MCF 10A (cell line): ENCODE measurements around the gene PPP1R12A. TPM values are rescaled to one million over a fixed set of nuclear protein-coding genes. Genes with fewer than 3 reads are reported as not detected.

Experiments
- Bru-seq: library from RNA; stranded (reverse); fragments of 400-500 nt; gene quantifications from one replicate; lab custom pipeline; 2021; lab: Mats Ljungman, UMichigan
- BruChase-seq, 2 experiments: library from RNA; stranded (reverse); fragments of 400-500 nt; gene quantifications; one replicate each; lab custom pipeline; 2021; lab: Mats Ljungman, UMichigan
- BruUV-seq: library from RNA; stranded (reverse); fragments of 400-500 nt; replicated peaks from 2 replicates; lab custom pipeline; 2021; lab: Mats Ljungman, UMichigan
- CTCF ChIA-PET: fragments of 300-600 bp; sonication (Branson Sonifier 250); formaldehyde crosslinking; extraction: SDS; loops from one replicate; lab custom pipeline; 2021; ENCODE audit warnings: antibody characterized with exemption, inconsistent platforms; lab: Yijun Ruan, JAX
- POLR2A ChIA-PET: fragments of 300-600, 350-650 bp; sonication (Branson Sonifier 250); formaldehyde crosslinking; extraction: SDS; loops from one replicate; lab custom pipeline; 2020; ENCODE audit warnings: antibody characterized with exemption, inconsistent platforms; lab: Yijun Ruan, JAX
- DNase-seq: peaks from one replicate; pipeline ENCODE4 v3.0.0-alpha.2; 2018; ENCODE audit not compliant: unreplicated experiment
- H3K27ac Mint-ChIP-seq: one replicate; pipeline ENCODE4 v1.8.0; 2022; ENCODE audit warnings: mild to moderate bottlenecking, low read depth, mixed read lengths; ENCODE audit not compliant: unreplicated experiment
- H3K27me3 Mint-ChIP-seq: one replicate; pipeline ENCODE4 v1.8.0; 2022; ENCODE audit warnings: mixed read lengths; ENCODE audit not compliant: insufficient read depth, unreplicated experiment
- H3K36me3 Mint-ChIP-seq: one replicate; pipeline ENCODE4 v1.8.0; 2022; ENCODE audit warnings: mild to moderate bottlenecking, moderate library complexity, mixed read lengths; ENCODE audit not compliant: insufficient read depth, unreplicated experiment
- H3K4me1 Mint-ChIP-seq: one replicate; pipeline ENCODE4 v1.8.0; 2022; ENCODE audit warnings: mixed read lengths; ENCODE audit not compliant: insufficient read depth, unreplicated experiment
- H3K4me3 Mint-ChIP-seq: one replicate; pipeline ENCODE4 v1.8.0; 2022; ENCODE audit warnings: mild to moderate bottlenecking, moderate library complexity, mixed read lengths; ENCODE audit not compliant: unreplicated experiment
- H3K9me3 Mint-ChIP-seq: one replicate; pipeline ENCODE4 v1.8.0; 2022; ENCODE audit warnings: mixed read lengths; ENCODE audit not compliant: unreplicated experiment
- CTCF ChIP-seq: fragments of 200-600 bp; IDR thresholded peaks from one replicate; pipeline ENCODE4 v1.8.0; 2022; ENCODE audit warnings: antibody characterized with exemption, mild to moderate bottlenecking; ENCODE audit not compliant: unreplicated experiment
- intact Hi-C: fragments of 100-400 bp; cut with micrococcal nuclease; formaldehyde crosslinking; loops from 2 replicates; pipeline ENCODE4 v1.14.1; 2022
- long read RNA-seq: library from polyadenylated mRNA; stranded (forward); transcript quantifications from one replicate; pipeline ENCODE4 v2.0.0, GENCODE V29; 2022
- total RNA-seq: library from RNA; stranded (reverse); gene quantifications from 2 replicates; pipeline ENCODE4 v1.2.3, GENCODE V29; 2022

The PPP1R12A gene
- total RNA-seq = 67.6 and 78.0 TPM in 2 replicates
- Bru-seq, nascent RNA = percentile 90 among the genes with signal in this experiment
- percentile 84 among the genes with signal in this experiment for BruChase-seq, experiment 1, labeled RNA remaining after a 6-hour chase
- percentile 84 among the genes with signal in this experiment for BruChase-seq, experiment 2, labeled RNA remaining after a 2-hour chase
- long read RNA-seq, partial matches to known transcripts = 74 of 95 reads
- long read RNA-seq, other reads (novel, unspliced or antisense) = 20 of 95 reads

DNA sequence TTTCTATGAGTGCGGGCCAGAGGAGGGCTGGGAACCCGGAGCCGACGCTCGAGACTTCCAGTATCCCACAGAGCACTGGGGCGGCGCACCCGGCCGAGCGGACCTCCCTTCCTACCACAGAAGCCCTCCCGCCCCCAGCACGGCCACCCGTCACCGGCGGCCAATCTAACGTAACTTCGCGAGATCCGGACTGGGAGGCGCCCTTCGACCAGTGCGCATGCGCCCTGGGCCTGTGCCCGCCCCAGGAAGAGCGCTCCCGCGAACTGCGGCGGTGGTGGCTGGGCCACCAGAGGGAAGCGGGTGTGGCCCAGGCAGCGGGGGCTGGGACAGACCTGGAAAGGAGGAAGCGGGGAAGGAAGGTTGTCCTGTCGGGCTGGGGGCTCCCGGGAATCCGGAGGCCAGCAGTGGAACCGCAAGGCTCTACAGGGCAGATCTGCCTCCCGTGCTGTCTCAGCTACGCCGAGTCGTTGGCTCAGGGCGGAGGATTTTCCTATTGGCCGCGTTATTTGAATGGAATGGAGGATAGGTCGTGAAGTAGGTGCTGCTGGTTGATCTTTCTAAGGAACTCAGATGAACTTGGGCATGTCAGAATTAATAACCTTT is at the start of gene PPP1R12A:
PPP1R12A (minus strand) TSS at position 77 of the 603 bp plus-strand sequence. CDS start 166 bp downstream, outside the sequence.
- no peak for TF ChIP-seq CTCF
- H3K4me1 Mint-ChIP-seq = peaks cover 13% of the 10 kb centered on the region
- BruUV-seq = no TSS peak
- H3K27ac Mint-ChIP-seq = peak within 1 kb of the TSS; percentile 96
- POLR2A ChIA-PET = interaction anchor here (0.6 to 3.3 kb wide), 12 partner anchors 9 to 483 kb away, joined by 3 to 42 read pairs (median 3); partner anchors contain the start of gene PAWR
- intact Hi-C loops = loop anchor here (1.0 to 10.0 kb wide), 3 partner anchors 110 to 244 kb away; no protein-coding TSS in a partner anchor
- peak; percentile 98 for DNase-seq
- H3K36me3 Mint-ChIP-seq = peaks cover 17% of the 10 kb centered on the region
- no peaks in the 10 kb centered on the region for H3K9me3 Mint-ChIP-seq
- H3K27me3 Mint-ChIP-seq = no peaks in the 10 kb centered on the region
- CTCF ChIA-PET = interaction anchor here (1.1 to 1.7 kb wide), 4 partner anchors 10 to 252 kb away, joined by 3 to 7 read pairs (median 4); no protein-coding TSS in a partner anchor
- H3K4me3 Mint-ChIP-seq = peak within 1 kb of the TSS; percentile 92

DNA sequence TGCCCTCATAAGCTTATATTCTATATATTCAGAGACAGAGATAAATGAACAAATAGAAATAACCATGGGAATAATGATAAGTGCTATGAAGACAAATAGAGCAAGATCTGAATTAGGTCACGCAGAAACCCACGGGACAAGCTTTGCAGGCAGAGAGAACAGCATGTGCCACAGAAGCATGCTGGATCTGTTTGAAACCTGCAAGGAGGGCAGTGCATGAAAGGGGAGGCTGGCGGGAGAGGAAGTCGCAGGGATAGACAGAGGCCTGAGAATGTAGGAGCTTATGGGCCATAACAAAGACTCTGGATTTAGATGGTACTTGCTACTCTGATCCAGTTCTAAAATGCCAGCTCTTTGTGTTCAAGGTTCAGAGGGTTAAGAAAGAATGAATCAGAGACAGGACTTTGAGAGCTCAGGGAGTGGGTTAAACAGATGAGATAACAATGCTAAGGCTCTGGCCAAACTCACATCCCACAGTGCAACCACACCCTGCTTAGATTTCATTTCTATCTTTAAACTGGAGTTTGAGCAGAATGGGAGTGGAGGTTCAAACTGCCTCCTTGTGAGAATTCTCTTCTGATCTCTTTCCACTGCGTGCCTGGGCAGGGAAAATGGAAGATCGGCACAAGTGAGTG is 49.2 kb upstream of the PPP1R12A start:
- Mint-ChIP-seq H3K27me3 (no peaks in the 10 kb centered on the region), H3K4me1 (peaks cover 19% of the 10 kb centered on the region), H3K27ac (no peak overlapping the region), H3K36me3 (no peaks in the 10 kb centered on the region), H3K4me3 (no peak overlapping the region), H3K9me3 (no peaks in the 10 kb centered on the region)
- no peak for TF ChIP-seq CTCF
- BruUV-seq = no TSS peak
- intact Hi-C loops = no loop called here
- ChIA-PET CTCF (interaction anchor here (0.5 to 0.7 kb wide), 2 partner anchors 61 to 1189 kb away, joined by 3 read pairs; no protein-coding TSS in a partner anchor), POLR2A (interaction anchor here (1.0 to 2.0 kb wide), 2 partner anchors 10 to 50 kb away, joined by 5 to 7 read pairs; no protein-coding TSS in a partner anchor)
- DNase-seq = no peak

GRCh38 chr12:79983492-79983891 is 48.6 kb upstream of the PPP1R12A start:
- Mint-ChIP-seq H3K4me1 (peaks cover 19% of the 10 kb centered on the region), H3K4me3 (no peak overlapping the region), H3K36me3 (no peaks in the 10 kb centered on the region), H3K27me3 (no peaks in the 10 kb centered on the region), H3K9me3 (no peaks in the 10 kb centered on the region), H3K27ac (peak overlapping the region; percentile 31)
- ChIA-PET POLR2A (interaction anchor here (1.0 to 2.0 kb wide), 2 partner anchors 10 to 49 kb away, joined by 5 to 7 read pairs; no protein-coding TSS in a partner anchor), CTCF (interaction anchor here (0.7 kb wide), 1 partner anchor 62 kb away, joined by 3 read pairs; no protein-coding TSS in a partner anchor)
- DNase-seq = peak; percentile 57
- intact Hi-C loops = no loop called here
- no peak for TF ChIP-seq CTCF
- BruUV-seq = no TSS peak
